ENCODE measurements around the gene INO80D.
"Not testable (repeated sequence)": the region's sequence is repeated elsewhere in the genome, so short reads cannot be mapped to it uniquely, and the experiment has no call there.

Gene INO80D

DNA sequence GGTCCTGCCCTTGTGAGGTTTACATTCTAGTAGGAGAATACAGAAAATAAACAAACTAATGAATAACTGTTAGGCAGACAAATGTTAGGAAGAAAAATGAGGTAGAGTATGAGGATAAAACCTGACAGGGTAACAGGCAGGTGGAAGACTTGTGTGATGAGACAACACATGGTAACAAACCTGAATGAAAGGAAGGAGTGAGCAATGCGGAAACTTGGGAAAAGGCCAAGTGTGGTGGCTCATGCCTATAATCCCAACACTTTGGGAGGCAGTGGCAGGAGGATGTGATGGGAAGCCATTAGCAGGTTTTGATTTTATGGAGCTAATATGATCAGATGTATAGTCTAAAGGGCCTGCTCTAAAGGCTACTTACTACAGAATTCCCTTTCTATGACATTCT lies 74.2 kb downstream of the INO80D start:
- TF ChIP-seq TAF1 (IDR thresholded peaks at IDR 0.05; ENCODE audit: borderline replicate concordance, low read depth, low read length) (no peak), POLR2AphosphoS5 (IDR thresholded peaks at IDR 0.05; ENCODE audit: low read depth, low read length) (no peak), POLR2A (IDR thresholded peaks at IDR 0.05; ENCODE audit: low read depth, low read length) (no peak)
- no peak for FAIRE-seq

DNA sequence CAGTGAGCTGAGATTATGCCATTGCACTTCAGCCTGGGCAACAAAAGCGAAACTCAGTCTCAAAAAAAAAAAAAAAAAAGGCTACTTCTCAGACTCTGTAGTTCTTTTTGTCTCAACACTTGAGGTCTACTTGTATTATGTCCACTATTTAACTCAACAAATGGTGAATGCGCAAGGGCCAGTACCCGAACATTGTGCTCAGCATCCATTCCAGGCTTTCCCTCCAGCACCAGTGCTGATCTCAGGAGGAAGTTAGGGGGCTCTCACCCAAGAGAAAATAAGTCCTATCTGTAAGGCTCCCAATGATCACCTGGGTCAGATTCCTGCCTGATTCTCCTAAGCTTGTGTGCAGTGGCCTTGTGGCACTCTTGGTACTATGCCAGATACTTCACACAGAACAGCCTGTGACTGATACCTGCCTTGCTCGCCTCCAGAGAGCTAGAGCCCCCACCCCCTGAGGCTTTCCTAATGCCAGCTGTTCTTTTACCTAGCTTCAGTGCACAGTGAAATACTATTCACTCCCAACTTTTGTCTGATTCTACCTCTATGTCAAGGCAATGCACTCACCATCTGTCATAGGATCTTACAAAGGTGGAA lies 74.9 kb downstream of the INO80D start:
- FAIRE-seq, result no peak
- TF ChIP-seq POLR2AphosphoS5 (IDR thresholded peaks at IDR 0.05; ENCODE audit: low read depth, low read length) (no peak), POLR2A (IDR thresholded peaks at IDR 0.05; ENCODE audit: low read depth, low read length) (no peak)
- no peak for DNase-seq (ENCODE audit: insufficient read length)

More for the DNA sequence above, 74.2 kb downstream of the INO80D start:
- no peak for DNase-seq (ENCODE audit: insufficient read length)

- DNase-seq (ENCODE audit: insufficient read length), result no peak
- FAIRE-seq, result no peak
Observed at GRCh38 chr2:206004004-206004693, 81.8 kb downstream of the INO80D start.

GRCh38 chr2:206002440-206002839 lies 83.5 kb downstream of the INO80D start:
- FAIRE-seq (no peak), DNase-seq (ENCODE audit: insufficient read length) (no peak)
- TF ChIP-seq POLR2AphosphoS5 (IDR thresholded peaks at IDR 0.05; ENCODE audit: low read depth, low read length) (no peak), POLR2A (IDR thresholded peaks at IDR 0.05; ENCODE audit: low read depth, low read length) (no peak), TAF1 (IDR thresholded peaks at IDR 0.05; ENCODE audit: borderline replicate concordance, low read depth, low read length) (no peak)

More at GRCh38 chr2:206004004-206004693, 81.8 kb downstream of the INO80D start:
- TF ChIP-seq POLR2A (IDR thresholded peaks at IDR 0.05; ENCODE audit: low read depth, low read length), result no peak
- no peak for TF ChIP-seq TAF1 (IDR thresholded peaks at IDR 0.05; ENCODE audit: borderline replicate concordance, low read depth, low read length)
- TF ChIP-seq POLR2AphosphoS5 (IDR thresholded peaks at IDR 0.05; ENCODE audit: low read depth, low read length), result no peak

DNA sequence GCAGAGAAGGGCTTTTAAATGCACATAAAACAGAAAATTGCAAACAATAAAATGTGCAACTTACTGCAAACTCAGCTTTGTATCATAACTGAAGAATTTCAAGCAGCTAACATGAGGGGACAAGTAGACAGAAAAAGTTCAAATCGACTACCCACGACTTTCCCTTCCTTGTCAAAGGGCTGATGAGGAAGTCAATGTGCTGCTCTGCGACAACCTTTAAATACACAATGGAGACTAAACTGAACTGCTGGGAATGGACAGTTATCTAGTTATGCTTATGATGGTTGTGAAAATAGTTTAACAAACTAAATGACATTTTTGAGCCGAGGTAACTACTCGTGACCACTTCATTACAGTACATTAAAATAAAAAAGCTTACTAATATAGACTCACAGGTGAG lies 84.1 kb downstream of the INO80D start:
- TF ChIP-seq POLR2A (IDR thresholded peaks at IDR 0.05; ENCODE audit: low read depth, low read length) (no peak), TAF1 (IDR thresholded peaks at IDR 0.05; ENCODE audit: borderline replicate concordance, low read depth, low read length) (no peak), POLR2AphosphoS5 (IDR thresholded peaks at IDR 0.05; ENCODE audit: low read depth, low read length) (no peak)
- no peak for DNase-seq (ENCODE audit: insufficient read length)
- FAIRE-seq, result no peak

DNA sequence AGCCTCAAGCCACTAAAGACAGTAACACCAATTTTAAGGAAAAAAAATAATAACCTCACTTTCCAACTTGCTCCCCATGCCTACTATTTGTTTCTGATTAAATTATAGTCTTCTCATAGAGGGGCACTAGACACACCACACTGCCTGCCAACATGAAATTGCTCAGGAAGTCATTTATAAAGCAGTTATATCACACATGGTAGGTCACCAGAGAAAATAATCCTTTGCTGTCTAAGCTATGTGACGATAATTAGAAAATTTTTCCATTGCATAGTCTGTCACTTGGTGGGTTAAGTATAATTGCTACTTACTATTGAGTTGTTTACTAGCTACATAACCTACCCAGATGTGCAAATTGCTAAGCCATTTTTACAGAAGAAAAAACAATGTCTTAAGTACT lies 85.2 kb downstream of the INO80D start:
- DNase-seq (ENCODE audit: insufficient read length) (no peak), FAIRE-seq (peak; percentile 24)
- no peak for TF ChIP-seq TAF1 (IDR thresholded peaks at IDR 0.05; ENCODE audit: borderline replicate concordance, low read depth, low read length)

GRCh38 chr2:205998583-205998982 lies 87.4 kb downstream of the INO80D start:
- FAIRE-seq (no peak), DNase-seq (ENCODE audit: insufficient read length) (no peak)
- TF ChIP-seq POLR2AphosphoS5 (IDR thresholded peaks at IDR 0.05; ENCODE audit: low read depth, low read length) (no peak), TAF1 (IDR thresholded peaks at IDR 0.05; ENCODE audit: borderline replicate concordance, low read depth, low read length) (no peak), POLR2A (IDR thresholded peaks at IDR 0.05; ENCODE audit: low read depth, low read length) (no peak)

GRCh38 chr2:205996161-205996560 lies 89.8 kb downstream of the INO80D start:
- no peak for DNase-seq (ENCODE audit: insufficient read length)
- no peak for FAIRE-seq
- TF ChIP-seq POLR2AphosphoS5 (IDR thresholded peaks at IDR 0.05; ENCODE audit: low read depth, low read length), result no peak
- no peak for TF ChIP-seq TAF1 (IDR thresholded peaks at IDR 0.05; ENCODE audit: borderline replicate concordance, low read depth, low read length)
- no peak for TF ChIP-seq POLR2A (IDR thresholded peaks at IDR 0.05; ENCODE audit: low read depth, low read length)

- no peak for TF ChIP-seq TAF1 (IDR thresholded peaks at IDR 0.05; ENCODE audit: borderline replicate concordance, low read depth, low read length)
- no peak for TF ChIP-seq POLR2A (IDR thresholded peaks at IDR 0.05; ENCODE audit: low read depth, low read length)
- TF ChIP-seq POLR2AphosphoS5 (IDR thresholded peaks at IDR 0.05; ENCODE audit: low read depth, low read length), result no peak
- DNase-seq (ENCODE audit: insufficient read length) (no peak), FAIRE-seq (no peak)
Observed at GRCh38 chr2:205995260-205995659, 90.7 kb downstream of the INO80D start.

DNA sequence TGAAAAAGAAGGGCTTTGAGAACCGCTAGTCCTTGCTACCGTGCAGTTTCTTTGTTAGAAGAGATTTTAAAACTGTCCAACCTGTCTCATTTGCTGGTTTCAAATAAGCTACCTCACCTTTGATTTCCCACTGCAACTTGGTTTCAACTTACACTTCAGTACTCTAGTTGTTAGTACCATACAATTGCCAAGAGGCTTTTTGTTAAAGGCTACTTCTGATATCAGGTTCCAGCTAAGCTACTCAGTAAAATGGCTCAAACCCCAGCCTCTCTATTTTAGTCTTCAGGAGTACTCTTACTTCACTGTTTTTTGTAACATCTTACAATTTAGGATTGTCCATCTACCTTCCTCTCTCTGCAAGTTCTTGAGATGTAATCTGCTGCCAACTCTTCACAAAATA lies 91.6 kb downstream of the INO80D start:
- FAIRE-seq, result no peak
- DNase-seq (ENCODE audit: insufficient read length), result no peak
- TF ChIP-seq POLR2A (IDR thresholded peaks at IDR 0.05; ENCODE audit: low read depth, low read length), result no peak
- no peak for TF ChIP-seq POLR2AphosphoS5 (IDR thresholded peaks at IDR 0.05; ENCODE audit: low read depth, low read length)
- no peak for TF ChIP-seq TAF1 (IDR thresholded peaks at IDR 0.05; ENCODE audit: borderline replicate concordance, low read depth, low read length)

- no peak for DNase-seq (ENCODE audit: insufficient read length)
- no peak for FAIRE-seq
- TF ChIP-seq POLR2A (IDR thresholded peaks at IDR 0.05; ENCODE audit: low read depth, low read length) (no peak), TAF1 (IDR thresholded peaks at IDR 0.05; ENCODE audit: borderline replicate concordance, low read depth, low read length) (no peak), POLR2AphosphoS5 (IDR thresholded peaks at IDR 0.05; ENCODE audit: low read depth, low read length) (no peak)
Observed at GRCh38 chr2:205990104-205990503, 95.9 kb downstream of the INO80D start.

DNA sequence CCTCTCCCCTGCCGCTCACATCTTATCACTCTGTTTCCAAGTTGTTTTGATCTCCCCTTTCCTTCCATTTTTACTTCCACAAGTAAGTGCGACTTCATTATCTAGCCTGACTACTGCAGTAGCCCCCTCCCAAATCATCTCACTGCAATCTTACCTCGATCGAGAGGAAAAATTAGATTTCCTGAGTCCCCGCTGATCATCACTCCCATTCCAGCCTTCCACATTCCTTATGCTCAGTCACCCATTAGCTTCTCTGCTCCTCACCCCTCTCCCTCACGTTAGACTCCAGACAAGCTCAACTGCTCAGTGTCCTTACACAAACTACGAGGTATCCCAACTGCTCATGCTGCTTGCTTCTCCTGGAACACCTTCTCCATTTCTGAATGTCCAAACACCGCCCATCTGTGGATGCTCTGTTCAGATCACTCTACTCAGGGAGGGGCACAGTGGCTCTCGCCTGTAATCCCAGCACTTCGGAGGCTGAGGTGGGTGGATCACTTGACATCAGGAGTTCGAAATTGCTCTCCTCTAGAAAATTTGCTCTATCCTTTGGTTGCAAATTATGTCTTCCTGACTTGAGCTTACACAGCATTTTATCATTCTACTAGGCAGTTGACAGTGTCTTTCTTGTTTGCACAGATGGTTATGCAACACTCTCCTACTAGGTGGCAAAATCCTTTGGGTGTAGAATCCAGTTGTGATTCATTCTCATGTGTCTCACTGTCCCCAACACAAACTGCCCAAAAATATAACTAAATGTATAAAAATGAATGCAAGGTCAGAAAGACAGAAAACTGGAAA lies 96.5 kb downstream of the INO80D start:
- no peak for FAIRE-seq
- DNase-seq (ENCODE audit: insufficient read length), result no peak
- TF ChIP-seq TAF1 (IDR thresholded peaks at IDR 0.05; ENCODE audit: borderline replicate concordance, low read depth, low read length) (no peak), POLR2A (IDR thresholded peaks at IDR 0.05; ENCODE audit: low read depth, low read length) (no peak), POLR2AphosphoS5 (IDR thresholded peaks at IDR 0.05; ENCODE audit: low read depth, low read length) (no peak)

DNA sequence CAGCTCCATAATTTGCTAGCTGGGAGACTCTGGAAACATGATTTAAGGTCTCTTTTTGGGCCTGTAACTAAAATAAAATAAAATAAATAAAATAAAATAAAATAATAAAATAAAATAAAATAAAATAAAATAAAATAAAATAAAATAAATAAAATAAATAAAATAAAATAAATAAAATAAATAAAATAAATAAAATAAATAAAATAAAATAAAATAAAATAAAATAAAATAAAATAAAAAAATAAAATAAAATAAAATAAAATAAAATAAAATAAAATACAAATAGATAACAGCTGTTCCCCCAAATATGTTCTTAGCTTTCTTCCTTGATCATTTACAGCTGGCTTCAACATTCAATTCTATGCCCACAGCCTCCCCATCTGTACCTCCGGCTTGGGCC lies 97.3 kb downstream of the INO80D start:
- DNase-seq (ENCODE audit: insufficient read length); FAIRE-seq: not testable (repeated sequence)
